GM23248 (cell line): ENCODE results near the gene LTB. TPM values are rescaled to one million over a fixed set of nuclear protein-coding genes. Genes with fewer than 3 reads are reported as not detected.

Experiments
- DNase-seq: peaks from one replicate; pipeline ENCODE4 v3.0.0-alpha.2; 2015
- H2AFZ ChIP-seq: fragments of 200-600 bp; sonication (generic); 2 replicates; pipeline ENCODE4 v1.6.1; 2016; ENCODE audit warnings: antibody characterized with exemption
- H3F3A ChIP-seq: fragments of 200-600 bp; sonication (generic); 2 replicates; pipeline ENCODE4 v1.6.1; 2016; ENCODE audit warnings: mild to moderate bottlenecking, antibody characterized with exemption, mixed run types; ENCODE audit not compliant: insufficient read depth
- H3K27ac ChIP-seq: fragments of 200-600 bp; sonication (generic); 2 replicates; pipeline ENCODE4 v1.5.1; 2016; ENCODE audit warnings: mild to moderate bottlenecking
- H3K27me3 ChIP-seq: fragments of 200-600 bp; sonication (generic); replicated peaks from 2 replicates; pipeline ENCODE4 v1.6.1; 2016; ENCODE audit warnings: mild to moderate bottlenecking; ENCODE audit not compliant: insufficient read depth
- H3K36me3 ChIP-seq: fragments of 200-600 bp; sonication (generic); 2 replicates; pipeline ENCODE4 v1.6.1; 2016; ENCODE audit warnings: low read depth, mild to moderate bottlenecking
- H3K4me1 ChIP-seq: fragments of 200-600 bp; sonication (generic); 2 replicates; pipeline ENCODE4 v1.6.1; 2016; ENCODE audit warnings: mild to moderate bottlenecking; ENCODE audit not compliant: insufficient read depth
- H3K4me2 ChIP-seq: fragments of 200-600 bp; sonication (generic); one replicate; pipeline ENCODE4 v1.6.1; 2016; ENCODE audit warnings: mild to moderate bottlenecking; ENCODE audit not compliant: unreplicated experiment
- H3K4me3 ChIP-seq: fragments of 200-600 bp; sonication (generic); 2 replicates; pipeline ENCODE4 v1.5.1; 2016; ENCODE audit warnings: mild to moderate bottlenecking
- H3K79me2 ChIP-seq: fragments of 200-600 bp; sonication (generic); 2 replicates; pipeline ENCODE4 v1.6.1; 2016; ENCODE audit warnings: mild to moderate bottlenecking; ENCODE audit not compliant: insufficient read depth
- H3K9ac ChIP-seq: fragments of 200-600 bp; sonication (generic); 2 replicates; pipeline ENCODE4 v1.6.1; 2016; ENCODE audit warnings: mild to moderate bottlenecking
- H3K9me2 ChIP-seq: fragments of 200-600 bp; sonication (generic); 2 replicates; pipeline ENCODE4 v1.6.1; 2016; ENCODE audit warnings: mixed run types, mild to moderate bottlenecking, moderate library complexity; ENCODE audit not compliant: insufficient read depth
- H3K9me3 ChIP-seq: fragments of 200-600 bp; sonication (generic); one replicate; pipeline ENCODE4 v1.6.1; 2017; ENCODE audit warnings: low read depth
- H4K20me1 ChIP-seq: fragments of 200-600 bp; sonication (generic); 2 replicates; pipeline ENCODE4 v1.6.0; 2016; ENCODE audit not compliant: insufficient read depth
- EZH2 ChIP-seq: fragments of 200-600 bp; sonication (generic); IDR thresholded peaks from 2 replicates; pipeline ENCODE4 v1.6.1; 2018; ENCODE audit warnings: antibody characterized with exemption, mild to moderate bottlenecking; ENCODE audit not compliant: insufficient read depth, poor library complexity, severe bottlenecking
- EZH2phosphoT487 ChIP-seq: fragments of 200-600 bp; sonication (generic); IDR thresholded peaks from 2 replicates; pipeline ENCODE4 v1.6.1; 2018; ENCODE audit warnings: antibody characterized with exemption, moderate library complexity, mild to moderate bottlenecking, low read depth; ENCODE audit not compliant: insufficient read depth
- WGBS, 2 experiments: methylation state at CpG; one replicate each; pipeline ENCODE4 v1.1.6; 2015 to 2017; ENCODE audit warnings: low lambda C conversion rate in 2 of 2, low coverage in 1 of 2; ENCODE audit errors: missing lambda C conversion rate in 2 of 2; 5-methylcytosine and 5-hydroxymethylcytosine counted together
- in situ Hi-C: fragments of 300-500 bp; cut with MboI; formaldehyde crosslinking; loops from 2 replicates; pipeline ENCODE4 v1.15.0; 2020
- polyA plus RNA-seq: library from polyadenylated mRNA; unstranded; fragments of >200 nt; fragmentation: Nextera tagmentation; extraction: Ambion mirVana; gene quantifications from 2 replicates; pipeline ENCODE4 v1.2.1, GENCODE V29; 2016
- total RNA-seq: library from RNA; depleted of rRNA; stranded (reverse); fragments of >200 nt; shearing (Covaris generic); gene quantifications from 2 replicates; pipeline ENCODE4 v1.2.3, GENCODE V29; 2014

Gene LTB
- total and polyA plus RNA-seq, 2 experiments from 2014 or later, result not detected

DNA sequence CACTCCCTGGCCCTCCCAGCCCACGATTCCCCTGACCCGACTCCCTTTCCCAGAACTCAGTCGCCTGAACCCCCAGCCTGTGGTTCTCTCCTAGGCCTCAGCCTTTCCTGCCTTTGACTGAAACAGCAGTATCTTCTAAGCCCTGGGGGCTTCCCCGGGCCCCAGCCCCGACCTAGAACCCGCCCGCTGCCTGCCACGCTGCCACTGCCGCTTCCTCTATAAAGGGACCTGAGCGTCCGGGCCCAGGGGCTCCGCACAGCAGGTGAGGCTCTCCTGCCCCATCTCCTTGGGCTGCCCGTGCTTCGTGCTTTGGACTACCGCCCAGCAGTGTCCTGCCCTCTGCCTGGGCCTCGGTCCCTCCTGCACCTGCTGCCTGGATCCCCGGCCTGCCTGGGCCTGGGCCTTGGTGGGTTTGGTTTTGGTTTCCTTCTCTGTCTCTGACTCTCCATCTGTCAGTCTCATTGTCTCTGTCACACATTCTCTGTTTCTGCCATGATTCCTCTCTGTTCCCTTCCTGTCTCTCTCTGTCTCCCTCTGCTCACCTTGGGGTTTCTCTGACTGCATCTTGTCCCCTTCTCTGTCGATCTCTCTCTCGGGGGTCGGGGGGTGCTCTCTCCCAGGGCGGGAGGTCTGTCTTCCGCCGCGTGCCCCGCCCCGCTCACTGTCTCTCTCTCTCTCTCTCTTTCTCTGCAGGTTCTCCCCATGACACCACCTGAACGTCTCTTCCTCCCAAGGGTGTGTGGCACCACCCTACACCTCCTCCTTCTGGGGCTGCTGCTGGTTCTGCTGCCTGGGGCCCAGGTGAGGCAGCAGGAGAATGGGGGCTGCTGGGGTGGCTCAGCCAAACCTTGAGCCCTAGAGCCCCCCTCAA is 9.9 kb downstream of the LTB start, which contains the start of gene LTA:
LTA (plus strand) TSS at position 249 of the 871 bp plus-strand sequence; CDS start at position 703, 454 bp downstream.
- no peak for DNase-seq
- TF ChIP-seq EZH2, result no peak
- TF ChIP-seq EZH2phosphoT487, result no peak
- 73 to 87% methylated on average over 23 to 27 of the region's 27 CpGs for WGBS, 2 experiments

DNA sequence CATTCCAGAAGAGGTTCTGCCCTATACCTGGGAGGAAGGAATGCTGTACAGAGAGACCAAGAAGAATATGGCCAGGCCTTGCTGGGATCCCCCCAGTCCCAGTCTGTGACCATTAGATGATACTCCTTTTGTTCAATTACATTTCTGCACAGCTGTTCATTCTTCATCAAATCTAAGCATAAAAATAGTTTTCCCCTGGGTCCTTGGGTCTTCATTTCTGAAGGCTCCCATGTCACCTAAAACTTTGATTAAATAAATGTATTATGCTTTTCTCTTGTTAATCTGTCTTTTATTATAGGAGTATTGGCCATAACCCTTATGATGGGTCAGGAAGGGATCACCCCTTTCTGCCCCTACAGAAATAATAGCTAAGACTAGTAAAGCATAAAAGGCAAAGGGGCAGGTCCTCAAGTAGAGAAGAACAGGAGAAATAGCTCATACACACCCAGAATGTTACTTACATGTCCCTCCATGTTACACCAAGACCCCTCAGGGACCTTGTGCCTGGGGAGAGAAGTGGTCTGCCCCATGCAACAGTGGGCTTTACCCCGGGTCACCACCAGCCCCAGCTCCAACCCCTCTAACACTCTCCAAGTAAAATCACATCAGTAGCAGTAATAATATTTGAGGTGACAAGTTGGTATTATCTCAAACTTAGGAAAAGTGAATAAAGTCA is 12.2 kb downstream of the LTB start:
- Histone ChIP-seq H3K9ac (no peak overlapping the region), H3K4me1 (no peaks in the 10 kb centered on the region), H3K9me3 (no peaks in the 10 kb centered on the region), H3K9me2 (no peaks in the 10 kb centered on the region), H3K79me2 (no peaks in the 10 kb centered on the region), H3F3A (no peaks in the 10 kb centered on the region), H3K36me3 (no peaks in the 10 kb centered on the region), H3K27me3 (no peaks in the 10 kb centered on the region), H3K4me3 (no peak overlapping the region), H3K27ac (no peak overlapping the region), H4K20me1 (no peaks in the 10 kb centered on the region), H3K4me2 (no peak overlapping the region), H2AFZ (no peak overlapping the region)
- in situ Hi-C loops, result no loop called here
- no peak for DNase-seq
- no peak for TF ChIP-seq EZH2phosphoT487
- TF ChIP-seq EZH2, result no peak
- WGBS, 2 experiments, result 42 to 50% methylated on average over 1 of the region's 1 CpG

More for the DNA sequence above, 9.9 kb downstream of the LTB start, which contains the start of gene LTA:
- Histone ChIP-seq H3K27me3 (no peaks in the 10 kb centered on the region), H3K4me2 (no peak within 1 kb of the TSS), H3K9me2 (no peaks in the 10 kb centered on the region), H3K4me3 (no peak within 1 kb of the TSS), H3K27ac (no peak within 1 kb of the TSS), H3K9ac (no peak within 1 kb of the TSS), H3K79me2 (no peaks in the 10 kb centered on the region), H2AFZ (no peak within 1 kb of the TSS), H3K4me1 (no peaks in the 10 kb centered on the region), H4K20me1 (no peaks in the 10 kb centered on the region), H3K36me3 (no peaks in the 10 kb centered on the region), H3K9me3 (no peaks in the 10 kb centered on the region), H3F3A (no peaks in the 10 kb centered on the region)
- in situ Hi-C loops, result no loop called here

DNA sequence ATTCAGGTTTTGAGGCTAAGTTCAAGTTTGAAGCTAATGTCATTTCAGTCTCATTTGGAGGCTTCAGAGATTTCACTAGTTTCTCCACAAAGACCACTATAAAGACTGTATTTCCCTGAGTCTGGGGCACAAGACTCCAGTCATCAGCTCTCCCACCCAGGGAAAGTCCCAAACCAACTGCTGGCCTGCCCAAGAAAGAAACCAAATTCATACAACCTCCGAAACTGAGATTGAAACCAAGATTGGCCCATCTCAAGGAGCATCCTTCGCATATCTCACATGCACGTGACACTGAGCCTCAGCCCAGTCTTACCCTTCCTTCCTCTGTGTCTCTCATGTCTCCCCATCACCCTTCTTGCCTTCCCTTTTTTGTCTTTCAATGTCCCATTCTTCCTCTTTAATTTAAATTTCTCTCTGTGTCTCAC is 13.7 kb downstream of the LTB start:
- TF ChIP-seq EZH2phosphoT487 (no peak), EZH2 (no peak)
- Histone ChIP-seq H3F3A (0 out of 2 replicates have a peak, but pooled peaks cover 4% of the 10 kb centered on the region), H3K9me3 (no peaks in the 10 kb centered on the region), H2AFZ (no peak overlapping the region), H3K4me1 (peaks cover 3% of the 10 kb centered on the region), H3K9ac (no peak overlapping the region), H3K27me3 (no peaks in the 10 kb centered on the region), H3K79me2 (no peaks in the 10 kb centered on the region), H4K20me1 (no peaks in the 10 kb centered on the region), H3K36me3 (no peaks in the 10 kb centered on the region), H3K4me3 (no peak overlapping the region), H3K27ac (no peak overlapping the region), H3K9me2 (no peaks in the 10 kb centered on the region), H3K4me2 (no peak overlapping the region)
- DNase-seq, result no peak
- 75 to 80% methylated on average over 3 of the region's 3 CpGs for WGBS, 2 experiments
- in situ Hi-C loops, result no loop called here

DNA sequence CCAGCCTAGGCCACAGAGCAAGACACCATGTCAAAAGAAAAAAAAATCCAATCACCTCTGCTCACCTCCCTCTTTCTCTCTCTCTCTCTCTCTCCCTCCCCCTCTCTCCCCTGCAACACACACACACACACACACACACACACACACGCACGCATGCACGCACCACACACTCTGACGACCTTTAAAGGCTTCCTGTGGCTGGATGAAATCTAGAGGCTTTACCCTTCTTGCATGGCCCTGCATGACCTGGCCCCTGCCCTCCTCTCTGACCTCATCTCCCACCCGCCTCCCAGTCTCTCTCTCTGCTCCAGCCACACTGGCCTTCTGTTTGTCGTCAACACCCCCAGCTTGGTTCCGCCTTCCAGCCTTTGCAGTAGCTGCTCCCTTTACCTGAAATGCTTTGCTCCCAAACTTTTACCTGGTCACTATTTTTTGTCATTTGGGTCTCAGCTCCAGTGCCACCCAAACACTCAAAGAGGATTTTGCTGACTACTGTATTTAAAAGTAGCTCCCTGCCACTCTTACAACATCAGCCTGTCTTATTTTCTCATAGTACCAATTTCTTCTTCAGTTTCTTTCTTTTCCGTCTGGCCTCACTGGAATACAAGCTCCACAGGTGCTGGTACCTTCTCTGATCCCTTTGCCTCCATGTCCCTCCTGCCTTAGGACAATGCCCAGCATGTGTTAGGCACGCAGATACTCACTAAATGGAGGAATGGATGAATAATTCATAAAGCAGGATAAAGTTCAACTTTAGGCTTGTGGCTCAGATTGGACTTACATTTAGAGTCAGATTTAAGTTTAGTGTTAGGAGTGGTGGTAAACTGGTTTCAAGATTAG is 14.5 kb downstream of the LTB start:
- H3K9me2 ChIP-seq, result no peaks in the 10 kb centered on the region
- DNase-seq, result no peak
- TF ChIP-seq EZH2phosphoT487 (no peak), EZH2 (no peak)
- no peaks in the 10 kb centered on the region for H3K9me3 ChIP-seq
- in situ Hi-C loops, result no loop called here
- H3K36me3 ChIP-seq, result no peaks in the 10 kb centered on the region
- no peak overlapping the region for H2AFZ ChIP-seq
- H3K27me3 ChIP-seq, result no peaks in the 10 kb centered on the region
- H3F3A ChIP-seq, result peaks cover 11% of the 10 kb centered on the region
- no peaks in the 10 kb centered on the region for H4K20me1 ChIP-seq
- H3K27ac ChIP-seq, result no peak overlapping the region
- H3K4me2 ChIP-seq, result no peak overlapping the region
- H3K9ac ChIP-seq, result no peak overlapping the region
- H3K4me3 ChIP-seq, result no peak overlapping the region
- WGBS, 2 experiments, result 31 to 43% methylated on average over 8 to 9 of the region's 9 CpGs
- peaks cover 10% of the 10 kb centered on the region for H3K4me1 ChIP-seq
- H3K79me2 ChIP-seq, result no peaks in the 10 kb centered on the region
